Measurements from ENCODE around the gene PPM1N. TPM values are rescaled to one million over a fixed set of nuclear protein-coding genes. Genes with fewer than 3 reads are reported as not detected.
A peak's percentile ranks its signal among the peaks of the same experiment; 100 is the strongest.

Gene PPM1N
- total RNA-seq, 2 experiments from 2014 or later, result 3.3 to 3.5 TPM

GRCh38 chr19:45505151-45505995, 7.1 kb downstream of the PPM1N start:
- Histone ChIP-seq H3K36me3 (ENCODE audit: insufficient read depth, low read length) (peaks cover 3% of the 10 kb centered on the region), H3K27ac (ENCODE audit: low read depth in 1 of 2, low read length in 2 of 2) (peak overlapping the region; percentile 1 to 94), H3K27me3 (ENCODE audit: control insufficient read depth in 1 of 2, insufficient read depth in 2 of 2, low read length in 2 of 2) (no peaks in the 10 kb centered on the region), H3K4me3 (ENCODE audit: low read length) (no peak overlapping the region), H3K4me1 (ENCODE audit: insufficient read depth, low read length) (peaks cover 37% of the 10 kb centered on the region), H3K9me3 (ENCODE audit: control insufficient read depth in 1 of 2, insufficient read depth in 1 of 2, low read length in 2 of 2) (no peaks in the 10 kb centered on the region)
- Mint-ChIP-seq H3K36me3 (ENCODE audit: low read depth) (peaks cover 12% of the 10 kb centered on the region), H3K9me3 (no peaks in the 10 kb centered on the region), H3K4me1 (ENCODE audit: low read depth) (peaks cover 38% of the 10 kb centered on the region), H3K27ac (peak overlapping the region; percentile 99), H3K4me3 (peak overlapping the region; percentile 81), H3K27me3 (no peaks in the 10 kb centered on the region)
- CTCF ChIA-PET, result interaction anchor here (0.7 to 2.7 kb wide), 9 partner anchors 9 to 186 kb away, joined by 3 to 11 read pairs (median 3); partner anchors contain the start of gene SNRPD2
- DNase-seq, result no peak
- intact Hi-C loops (cut with DNase I, micrococcal nuclease), result loop anchor here (5.0 kb wide), 3 partner anchors 52 to 187 kb away; partner anchors contain the start of genes QPCTL (in 1 of the 2) and SNRPD2 (in 1 of the 2)
- ATAC-seq (ENCODE audit: poor library complexity), result no peak
- TF ChIP-seq CTCF (IDR thresholded peaks at IDR 0.05), result no peak
- POLR2A ChIA-PET, result interaction anchor here (1.1 kb wide), 1 partner anchor 81 kb away, joined by 3 read pairs; no protein-coding TSS in a partner anchor

DNA sequence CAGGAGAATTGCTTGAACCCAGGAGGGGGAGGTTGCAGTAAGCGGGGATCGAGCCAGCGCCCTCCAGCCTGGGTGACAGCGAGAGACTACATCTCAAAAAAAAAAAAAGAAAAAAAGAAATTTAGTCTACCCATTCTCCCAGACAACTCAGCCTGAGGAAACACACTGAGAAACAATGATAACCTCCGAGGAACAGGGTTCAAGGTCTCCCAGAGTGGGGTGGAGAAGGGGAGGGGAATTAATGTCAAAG, 7.7 kb downstream of the PPM1N start:
- Histone ChIP-seq H3K27ac (ENCODE audit: low read depth in 1 of 2, low read length in 2 of 2) (peak overlapping the region; percentile 94 to 95), H3K4me1 (ENCODE audit: insufficient read depth, low read length) (peaks cover 43% of the 10 kb centered on the region), H3K27me3 (ENCODE audit: control insufficient read depth in 1 of 2, insufficient read depth in 2 of 2, low read length in 2 of 2) (no peaks in the 10 kb centered on the region), H3K9me3 (ENCODE audit: control insufficient read depth in 1 of 2, insufficient read depth in 1 of 2, low read length in 2 of 2) (no peaks in the 10 kb centered on the region), H3K36me3 (ENCODE audit: insufficient read depth, low read length) (peaks cover 3% of the 10 kb centered on the region), H3K4me3 (ENCODE audit: low read length) (peak overlapping the region; percentile 89)
- ChIA-PET CTCF (interaction anchor here (0.7 to 2.7 kb wide), 8 partner anchors 10 to 186 kb away, joined by 3 to 11 read pairs (median 4); partner anchors contain the start of gene SNRPD2), POLR2A (interaction anchor here (1.1 kb wide), 1 partner anchor 80 kb away, joined by 3 read pairs; no protein-coding TSS in a partner anchor)
- intact Hi-C loops (cut with DNase I, micrococcal nuclease), result loop anchor here (1.0 to 5.0 kb wide), 8 partner anchors 9 to 211 kb away; partner anchors contain the start of genes OPA3 (in 1 of the 2), QPCTL (in 1 of the 2), RTN2 (in 1 of the 2) and SNRPD2 (in 1 of the 2)
- Mint-ChIP-seq H3K27me3 (no peaks in the 10 kb centered on the region), H3K4me1 (ENCODE audit: low read depth) (peaks cover 42% of the 10 kb centered on the region), H3K9me3 (no peaks in the 10 kb centered on the region), H3K4me3 (peak overlapping the region; percentile 81), H3K27ac (peak overlapping the region; percentile 99), H3K36me3 (ENCODE audit: low read depth) (peaks cover 12% of the 10 kb centered on the region)
- DNase-seq, result no peak
- no peak for TF ChIP-seq CTCF (IDR thresholded peaks at IDR 0.05)
- no peak for ATAC-seq (ENCODE audit: poor library complexity)

DNA sequence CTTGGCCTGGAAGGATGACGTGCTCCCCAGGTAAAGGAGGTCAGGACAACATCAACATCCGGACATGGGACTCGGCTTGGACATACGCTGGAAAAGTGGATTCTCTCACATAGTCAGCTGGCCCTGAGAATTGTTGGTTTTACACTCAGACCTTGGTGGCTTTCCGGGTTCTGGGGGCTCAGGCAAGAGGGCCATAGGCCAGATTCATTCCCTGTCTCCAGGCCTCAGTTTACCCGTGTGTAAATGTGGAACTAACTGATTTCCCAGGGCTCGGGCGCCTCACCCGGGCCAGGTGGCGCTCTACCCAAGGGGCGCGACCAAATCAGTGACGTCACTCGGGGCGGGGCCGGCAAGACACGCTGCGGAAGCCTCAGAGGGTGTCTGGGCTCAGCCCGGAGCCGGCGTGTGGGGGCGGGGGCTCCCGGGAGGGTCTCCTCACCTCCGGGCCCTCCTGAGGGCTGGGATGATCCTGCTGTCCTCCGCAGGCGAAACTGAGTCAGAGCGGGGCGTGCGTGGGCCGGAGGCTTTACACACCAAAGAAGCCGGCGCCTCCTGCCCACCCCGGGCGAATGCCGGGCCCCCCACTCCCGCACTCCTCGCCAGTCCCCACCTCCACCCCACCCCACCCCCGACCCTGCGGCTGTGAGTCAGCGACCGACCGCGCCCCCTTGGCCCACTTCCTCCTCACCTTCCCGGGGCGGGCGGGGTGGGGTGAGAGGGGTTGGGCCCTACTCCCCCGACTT, 8.2 kb downstream of the PPM1N start:
- no peaks in the 10 kb centered on the region for H3K9me3 Mint-ChIP-seq
- H3K4me1 ChIP-seq (ENCODE audit: insufficient read depth, low read length), result peaks cover 47% of the 10 kb centered on the region
- peaks cover 47% of the 10 kb centered on the region for H3K4me1 Mint-ChIP-seq (ENCODE audit: low read depth)
- intact Hi-C loops (cut with DNase I, micrococcal nuclease), result loop anchor here (1.0 to 5.0 kb wide), 8 partner anchors 9 to 211 kb away; partner anchors contain the start of genes OPA3 (in 1 of the 2), QPCTL (in 1 of the 2), RTN2 (in 1 of the 2) and SNRPD2 (in 1 of the 2)
- peaks cover 12% of the 10 kb centered on the region for H3K36me3 Mint-ChIP-seq (ENCODE audit: low read depth)
- H3K4me3 Mint-ChIP-seq, result peak overlapping the region; percentile 99
- H3K9me3 ChIP-seq (ENCODE audit: control insufficient read depth in 1 of 2, insufficient read depth in 1 of 2, low read length in 2 of 2), result no peaks in the 10 kb centered on the region
- H3K27me3 ChIP-seq (ENCODE audit: control insufficient read depth in 1 of 2, insufficient read depth in 2 of 2, low read length in 2 of 2), result no peaks in the 10 kb centered on the region
- ChIA-PET CTCF (interaction anchor here (0.6 to 2.7 kb wide), 9 partner anchors 10 to 185 kb away, joined by 3 to 11 read pairs (median 3); partner anchors contain the start of gene SNRPD2), POLR2A (no interaction called here)
- peak overlapping the region; percentile 89 for H3K4me3 ChIP-seq (ENCODE audit: low read length)
- peak overlapping the region; percentile 99 for H3K27ac Mint-ChIP-seq
- ATAC-seq (ENCODE audit: poor library complexity), result peak; percentile 76
- peak; percentile 63 for TF ChIP-seq CTCF (IDR thresholded peaks at IDR 0.05)
- H3K27me3 Mint-ChIP-seq, result no peaks in the 10 kb centered on the region
- H3K36me3 ChIP-seq (ENCODE audit: insufficient read depth, low read length), result peaks cover 4% of the 10 kb centered on the region
- DNase-seq, result peak; percentile 95 to 100 (median 97)
- H3K27ac ChIP-seq (ENCODE audit: low read depth in 1 of 2, low read length in 2 of 2), result peak overlapping the region; percentile 94 to 95
